Large intestine (tissue), 3 donors: Measurements from ENCODE around the gene DIDO1. TPM values are rescaled to one million over a fixed set of nuclear protein-coding genes. Genes with fewer than 3 reads are reported as not detected.

Experiments used
- DNase-seq, 2 donors: peaks; one replicate each; pipeline versions ENCODE4 v3.0.0 to v3.0.0-alpha.2; 2013
- H3K27ac ChIP-seq: one replicate; pipeline ENCODE4 v1.5.1; 2013; ENCODE audit warnings: low read length
- H3K27me3 ChIP-seq: 2 replicates; pipeline ENCODE4 v1.6.1; 2013; ENCODE audit warnings: low read length; ENCODE audit not compliant: control insufficient read depth, insufficient read depth
- H3K36me3 ChIP-seq: 2 replicates; pipeline ENCODE4 v1.6.1; 2013; ENCODE audit warnings: low read length; ENCODE audit not compliant: control insufficient read depth, insufficient read depth
- H3K4me1 ChIP-seq: one replicate; pipeline ENCODE4 v1.6.1; 2013; ENCODE audit warnings: low read length; ENCODE audit not compliant: control insufficient read depth, insufficient read depth
- H3K4me3 ChIP-seq: one replicate; pipeline ENCODE4 v1.5.1; 2013; ENCODE audit warnings: low read length
- H3K9me3 ChIP-seq: one replicate; pipeline ENCODE4 v1.6.1; 2013; ENCODE audit warnings: mild to moderate bottlenecking, low read depth, low read length, moderate library complexity; ENCODE audit not compliant: control insufficient read depth
- WGBS: methylation state at CpG from one replicate; pipeline ENCODE4 v1.1.5; 2013; ENCODE audit warnings: low lambda C conversion rate; ENCODE audit not compliant: insufficient coverage; 5-methylcytosine and 5-hydroxymethylcytosine counted together
- polyA plus RNA-seq: library from polyadenylated mRNA; unstranded; fragments of 120-200 nt; gene quantifications from one replicate; pipeline ENCODE4 v1.2.1, GENCODE V29; 2013

The DIDO1 gene
- polyA plus RNA-seq, 1 donor: 51.6 TPM

DNA sequence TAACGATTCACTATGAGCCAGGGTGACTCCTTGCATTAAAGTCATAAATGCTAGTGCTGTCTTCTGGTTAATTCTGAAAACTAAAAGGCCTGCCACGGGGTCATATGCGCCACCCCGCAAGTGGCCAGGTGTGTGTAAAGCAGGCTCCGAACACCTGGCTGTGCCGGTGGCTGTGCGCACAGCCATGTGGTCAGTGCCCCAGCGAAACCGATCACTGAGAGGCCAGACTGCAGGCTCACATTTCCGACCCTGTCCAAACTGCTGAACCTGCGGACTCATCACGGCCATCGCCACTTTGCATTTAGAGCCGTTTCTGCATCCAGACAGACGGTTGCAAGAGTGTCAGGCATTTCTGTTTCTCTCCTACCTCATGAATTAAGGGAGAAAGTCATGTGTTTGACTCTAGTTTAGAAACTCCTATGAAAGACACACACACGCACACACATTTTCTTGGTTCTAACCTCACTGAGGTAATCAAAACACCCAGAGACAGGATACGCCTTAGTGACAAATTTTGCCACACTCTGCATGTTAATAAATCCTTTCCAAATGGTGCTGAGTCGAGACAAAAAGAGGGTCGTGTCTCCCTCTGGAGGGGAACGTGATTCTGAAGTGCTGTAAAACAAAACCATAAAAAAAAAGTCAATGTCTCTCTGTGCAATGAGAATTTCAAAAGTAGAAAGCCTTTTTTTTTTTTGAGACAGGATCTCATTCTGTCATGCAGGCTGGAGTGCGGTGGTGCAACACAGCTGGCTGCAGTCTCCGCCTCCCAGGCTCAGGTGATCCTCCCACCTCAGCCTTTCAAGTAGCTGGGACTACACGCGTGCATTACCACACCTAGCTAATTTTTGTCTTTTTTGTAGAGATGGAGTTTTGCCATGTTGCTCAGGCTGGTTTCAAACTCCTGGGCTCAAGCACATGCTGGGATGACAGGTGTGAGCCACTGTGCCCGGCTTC is 33.7 kb downstream of the DIDO1 start:
- H3K27me3 ChIP-seq: no peaks in the 10 kb centered on the region
- H3K4me1 ChIP-seq: no peaks in the 10 kb centered on the region
- peaks cover 88% of the 10 kb centered on the region for H3K36me3 ChIP-seq
- no peak for DNase-seq
- no peaks in the 10 kb centered on the region for H3K9me3 ChIP-seq
- no peak overlapping the region for H3K27ac ChIP-seq
- H3K4me3 ChIP-seq: no peak overlapping the region
- 100% methylated on average over 1 of the region's 25 CpGs for WGBS

DNA sequence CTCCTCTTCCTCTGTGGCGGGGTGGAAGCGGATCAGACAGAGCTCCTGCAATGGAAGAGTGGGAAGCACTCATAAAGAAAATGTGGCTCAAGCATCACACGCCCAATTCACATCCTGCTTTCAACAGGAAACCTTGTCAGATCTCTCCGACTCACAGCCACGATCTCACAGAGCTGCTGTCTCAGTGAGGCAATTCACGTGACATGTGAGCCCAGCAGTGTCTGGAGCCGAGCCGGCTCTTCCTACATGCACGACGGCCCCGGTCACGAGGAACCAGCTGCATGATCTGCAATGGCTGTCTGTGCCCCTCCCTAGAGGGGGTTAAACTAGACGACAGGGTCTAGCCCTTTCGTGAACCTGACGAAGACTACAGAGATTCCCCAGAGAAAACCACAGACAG is 35.2 kb downstream of the DIDO1 start:
- Histone ChIP-seq H3K9me3 (no peaks in the 10 kb centered on the region), H3K27ac (no peak overlapping the region), H3K36me3 (peaks cover 94% of the 10 kb centered on the region), H3K27me3 (no peaks in the 10 kb centered on the region), H3K4me3 (no peak overlapping the region), H3K4me1 (no peaks in the 10 kb centered on the region)
- WGBS: no CpG with 5 or more reads among the region's 15 CpGs
- DNase-seq: no peak

DNA sequence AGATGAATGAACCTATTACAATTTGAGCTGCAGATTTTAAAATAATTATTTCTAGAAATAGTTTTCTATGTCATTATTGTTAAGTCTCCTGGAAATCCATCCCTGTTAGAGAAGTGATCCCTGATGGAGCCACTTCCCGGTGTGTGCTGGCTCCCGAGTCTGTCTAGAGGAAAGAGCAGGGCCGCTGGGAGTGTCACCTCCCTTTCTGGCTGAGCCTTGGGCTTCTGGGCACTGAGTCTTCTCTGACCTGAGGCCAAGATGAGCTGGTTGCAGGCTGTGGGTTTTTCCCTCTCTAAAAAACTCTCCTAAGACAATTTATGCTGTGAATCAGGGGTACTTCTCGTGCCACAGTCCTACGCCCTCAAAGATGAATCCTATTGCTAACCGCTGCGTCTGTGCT is 35.9 kb downstream of the DIDO1 start:
- DNase-seq: no peak
- Histone ChIP-seq H3K27me3 (no peaks in the 10 kb centered on the region), H3K9me3 (no peaks in the 10 kb centered on the region), H3K4me3 (no peak overlapping the region), H3K27ac (no peak overlapping the region), H3K4me1 (no peaks in the 10 kb centered on the region), H3K36me3 (peaks cover 93% of the 10 kb centered on the region)
- no CpG with 5 or more reads among the region's 7 CpGs for WGBS

DNA sequence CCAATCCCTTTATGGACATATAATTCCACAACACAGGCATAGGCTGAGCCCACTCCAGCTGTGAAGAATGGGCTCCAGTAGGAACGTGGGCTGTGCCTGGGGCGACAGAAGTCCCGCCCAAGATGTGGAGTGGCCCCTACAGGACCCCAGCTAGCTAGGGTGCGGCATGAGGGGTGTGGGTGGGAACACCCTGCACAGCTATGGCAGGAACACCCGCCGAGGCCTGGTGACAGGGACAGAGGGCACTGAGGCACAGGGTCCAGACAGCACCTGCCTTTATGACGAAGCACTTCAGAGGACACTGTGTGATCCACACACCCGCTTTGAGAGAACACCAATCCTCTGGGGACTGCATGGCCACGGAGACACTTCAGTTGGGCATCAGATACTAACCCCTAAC is 36.4 kb downstream of the DIDO1 start:
- WGBS: no CpG with 5 or more reads among the region's 9 CpGs
- H3K9me3 ChIP-seq: no peaks in the 10 kb centered on the region
- H3K27ac ChIP-seq: no peak overlapping the region
- no peaks in the 10 kb centered on the region for H3K27me3 ChIP-seq
- H3K36me3 ChIP-seq: peaks cover 88% of the 10 kb centered on the region
- DNase-seq: no peak
- no peak overlapping the region for H3K4me3 ChIP-seq
- H3K4me1 ChIP-seq: no peaks in the 10 kb centered on the region

DNA sequence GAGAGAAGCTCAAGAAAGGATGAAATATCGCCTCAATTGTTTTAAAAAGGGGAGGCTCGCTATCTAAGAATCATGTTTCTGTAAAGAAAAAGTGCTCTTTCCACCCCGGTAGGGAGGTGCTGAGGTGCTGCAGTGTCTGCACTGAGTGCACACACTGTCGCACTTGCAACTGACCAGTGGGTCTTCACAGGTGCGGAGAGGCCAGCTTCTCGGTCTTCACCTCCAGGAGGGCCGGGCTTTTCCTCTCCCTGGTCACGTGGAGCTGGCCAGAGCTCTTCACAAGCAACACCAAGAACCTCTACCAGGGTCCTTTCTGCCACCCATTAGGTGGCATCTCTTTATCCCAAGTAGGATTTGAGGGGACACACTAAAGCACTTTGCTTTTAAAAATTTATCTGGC is 36.9 kb downstream of the DIDO1 start:
- DNase-seq: no peak
- Histone ChIP-seq H3K27ac (no peak overlapping the region), H3K4me1 (no peaks in the 10 kb centered on the region), H3K27me3 (no peaks in the 10 kb centered on the region), H3K4me3 (no peak overlapping the region), H3K36me3 (peaks cover 83% of the 10 kb centered on the region), H3K9me3 (no peaks in the 10 kb centered on the region)
- no CpG with 5 or more reads among the region's 8 CpGs for WGBS

DNA sequence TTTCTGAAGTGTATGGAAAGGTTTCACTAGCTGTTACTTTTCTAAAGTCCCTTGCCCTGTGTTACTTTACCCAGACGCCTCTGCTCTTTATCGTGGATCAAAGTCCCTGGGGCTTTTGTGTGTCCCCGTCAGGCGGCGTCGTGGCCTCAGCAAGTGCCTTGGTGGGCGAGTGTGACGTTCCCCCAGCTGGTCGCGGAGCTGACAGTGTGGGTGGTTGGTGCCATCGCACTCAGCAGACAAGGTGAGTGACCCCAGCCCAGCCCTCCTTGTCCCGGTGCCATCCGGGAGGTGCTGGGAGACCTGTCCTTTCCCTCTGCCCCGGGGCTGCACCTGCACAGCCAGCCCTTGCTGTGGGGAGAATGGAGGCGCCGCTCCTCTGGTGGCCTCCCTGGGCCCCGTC is 37.4 kb downstream of the DIDO1 start:
- Histone ChIP-seq H3K36me3 (peaks cover 78% of the 10 kb centered on the region), H3K27me3 (no peaks in the 10 kb centered on the region), H3K4me1 (no peaks in the 10 kb centered on the region), H3K9me3 (no peaks in the 10 kb centered on the region), H3K4me3 (no peak overlapping the region), H3K27ac (no peak overlapping the region)
- no peak for DNase-seq
- no CpG with 5 or more reads among the region's 17 CpGs for WGBS

DNA sequence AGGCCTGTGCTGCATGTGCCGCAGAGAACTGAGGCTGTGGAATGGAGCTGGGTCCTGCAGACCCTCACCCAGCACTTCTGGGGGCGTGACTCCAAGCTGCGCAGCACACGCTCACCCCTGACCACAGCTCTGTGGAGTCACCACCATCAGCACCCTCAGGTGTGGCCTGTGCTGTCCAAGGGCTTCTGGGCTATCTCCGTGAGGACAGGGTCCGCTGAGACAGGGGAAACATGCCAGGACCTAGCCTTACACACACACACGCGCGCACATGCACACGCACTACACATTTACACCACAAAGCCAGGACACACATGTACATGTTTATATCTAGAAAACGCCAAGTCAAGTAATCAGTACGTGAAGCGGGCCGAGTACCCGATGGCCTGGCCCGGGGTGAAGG is 37.9 kb downstream of the DIDO1 start:
- H3K36me3 ChIP-seq: peaks cover 73% of the 10 kb centered on the region
- H3K27ac ChIP-seq: no peak overlapping the region

DNA sequence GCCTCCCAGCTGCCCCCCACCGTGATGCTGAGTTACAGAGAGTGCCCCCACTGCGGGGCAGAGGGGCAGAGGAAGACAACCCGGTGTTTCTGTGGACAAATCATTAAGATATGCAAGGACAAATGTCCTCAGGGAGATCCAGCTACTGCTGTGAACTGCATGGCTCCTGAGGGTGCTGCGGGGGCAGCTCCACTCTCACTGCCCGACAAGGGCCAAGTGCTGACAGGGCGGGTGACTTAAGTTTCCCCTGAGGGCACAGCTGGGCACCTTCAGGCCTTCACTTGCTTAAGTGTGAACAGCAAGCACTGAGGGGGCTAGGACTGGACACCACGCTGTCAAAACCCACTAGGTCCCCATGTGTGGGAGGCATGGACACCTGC is 38.5 kb downstream of the DIDO1 start:
- Histone ChIP-seq H3K27ac (no peak overlapping the region), H3K9me3 (no peaks in the 10 kb centered on the region), H3K4me3 (no peak overlapping the region)

More for the DNA sequence above, 37.9 kb downstream of the DIDO1 start:
- WGBS: no CpG with 5 or more reads among the region's 16 CpGs
- DNase-seq: no peak
- Histone ChIP-seq H3K4me1 (no peaks in the 10 kb centered on the region), H3K4me3 (no peak overlapping the region), H3K9me3 (no peaks in the 10 kb centered on the region), H3K27me3 (no peaks in the 10 kb centered on the region)

GRCh38 chr20:62887152-62887859 is 39.0 kb downstream of the DIDO1 start:
- DNase-seq: peak in 1 of 2 donors; percentile 24

More for the DNA sequence above, 38.5 kb downstream of the DIDO1 start:
- Histone ChIP-seq H3K36me3 (peaks cover 68% of the 10 kb centered on the region), H3K27me3 (no peaks in the 10 kb centered on the region), H3K4me1 (no peaks in the 10 kb centered on the region)
- DNase-seq: no peak
- no CpG with 5 or more reads among the region's 7 CpGs for WGBS

DNA sequence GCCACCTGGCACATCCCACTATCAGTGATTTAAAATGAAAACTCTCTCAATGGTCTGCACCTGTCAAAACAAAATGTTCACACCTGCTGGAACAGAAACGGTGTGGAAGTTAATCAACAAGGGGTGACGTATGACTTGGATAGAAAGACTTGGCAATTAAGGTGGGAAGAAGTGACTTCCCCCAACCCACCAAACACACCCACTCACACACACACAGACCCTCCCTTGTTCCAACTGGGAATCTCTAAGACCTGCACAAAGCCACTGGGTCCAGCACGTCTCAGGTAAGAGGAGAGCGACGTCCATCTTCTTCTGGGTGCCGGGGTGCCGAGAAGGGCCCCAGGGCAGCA is 39.6 kb downstream of the DIDO1 start:
- no peaks in the 10 kb centered on the region for H3K4me1 ChIP-seq
- DNase-seq: no peak
- no peak overlapping the region for H3K27ac ChIP-seq
- no peaks in the 10 kb centered on the region for H3K9me3 ChIP-seq
- no CpG with 5 or more reads among the region's 7 CpGs for WGBS
- peaks cover 60% of the 10 kb centered on the region for H3K36me3 ChIP-seq
- H3K4me3 ChIP-seq: no peak overlapping the region
- no peaks in the 10 kb centered on the region for H3K27me3 ChIP-seq

More at GRCh38 chr20:62887152-62887859, 39.0 kb downstream of the DIDO1 start:
- H3K27me3 ChIP-seq: no peaks in the 10 kb centered on the region
- peaks cover 62% of the 10 kb centered on the region for H3K36me3 ChIP-seq
- WGBS: no CpG with 5 or more reads among the region's 13 CpGs
- H3K4me1 ChIP-seq: no peaks in the 10 kb centered on the region
- H3K4me3 ChIP-seq: no peak overlapping the region
- no peak overlapping the region for H3K27ac ChIP-seq
- H3K9me3 ChIP-seq: no peaks in the 10 kb centered on the region
